ENCODE measurements around the gene TMEM255B. TPM values are rescaled to one million over a fixed set of nuclear protein-coding genes. Genes with fewer than 3 reads are reported as not detected.
"Not testable (repeated sequence)": the region's sequence is repeated elsewhere in the genome, so short reads cannot be mapped to it uniquely, and the experiment has no call there.

Gene TMEM255B
- total RNA-seq, 1 experiment from 2014 or later, result 7.7 TPM

- TF ChIP-seq, protein P1, sequence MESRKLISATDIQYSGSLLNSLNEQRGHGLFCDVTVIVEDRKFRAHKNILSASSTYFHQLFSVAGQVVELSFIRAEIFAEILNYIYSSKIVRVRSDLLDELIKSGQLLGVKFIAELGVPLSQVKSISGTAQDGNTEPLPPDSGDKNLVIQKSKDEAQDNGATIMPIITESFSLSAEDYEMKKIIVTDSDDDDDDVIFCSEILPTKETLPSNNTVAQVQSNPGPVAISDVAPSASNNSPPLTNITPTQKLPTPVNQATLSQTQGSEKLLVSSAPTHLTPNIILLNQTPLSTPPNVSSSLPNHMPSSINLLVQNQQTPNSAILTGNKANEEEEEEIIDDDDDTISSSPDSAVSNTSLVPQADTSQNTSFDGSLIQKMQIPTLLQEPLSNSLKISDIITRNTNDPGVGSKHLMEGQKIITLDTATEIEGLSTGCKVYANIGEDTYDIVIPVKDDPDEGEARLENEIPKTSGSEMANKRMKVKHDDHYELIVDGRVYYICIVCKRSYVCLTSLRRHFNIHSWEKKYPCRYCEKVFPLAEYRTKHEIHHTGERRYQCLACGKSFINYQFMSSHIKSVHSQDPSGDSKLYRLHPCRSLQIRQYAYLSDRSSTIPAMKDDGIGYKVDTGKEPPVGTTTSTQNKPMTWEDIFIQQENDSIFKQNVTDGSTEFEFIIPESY (IDR thresholded peaks at IDR 0.05; ENCODE audit: extremely low read depth, insufficient replicate concordance, low read length), result no peak
- no peak for TF ChIP-seq JUND (IDR thresholded peaks at IDR 0.05)
These were observed 34.8 kb upstream of the TMEM255B start (continued) for GRCh38 chr13:113724016-113724758.

GRCh38 chr13:113724780-113725315 is 34.2 kb upstream of the TMEM255B start:
- no peaks in the 10 kb centered on the region for H3K27me3 ChIP-seq (ENCODE audit: insufficient read depth, low read length)
- H3K9ac ChIP-seq (ENCODE audit: low read length), result no peak overlapping the region
- peak; percentile 89 for TF ChIP-seq RAD21 (IDR thresholded peaks at IDR 0.05; ENCODE audit: low read depth)
- TF ChIP-seq, protein P1 (IDR thresholded peaks at IDR 0.05; ENCODE audit: extremely low read depth, insufficient replicate concordance, low read length), result no peak
- TF ChIP-seq, protein P2, sequence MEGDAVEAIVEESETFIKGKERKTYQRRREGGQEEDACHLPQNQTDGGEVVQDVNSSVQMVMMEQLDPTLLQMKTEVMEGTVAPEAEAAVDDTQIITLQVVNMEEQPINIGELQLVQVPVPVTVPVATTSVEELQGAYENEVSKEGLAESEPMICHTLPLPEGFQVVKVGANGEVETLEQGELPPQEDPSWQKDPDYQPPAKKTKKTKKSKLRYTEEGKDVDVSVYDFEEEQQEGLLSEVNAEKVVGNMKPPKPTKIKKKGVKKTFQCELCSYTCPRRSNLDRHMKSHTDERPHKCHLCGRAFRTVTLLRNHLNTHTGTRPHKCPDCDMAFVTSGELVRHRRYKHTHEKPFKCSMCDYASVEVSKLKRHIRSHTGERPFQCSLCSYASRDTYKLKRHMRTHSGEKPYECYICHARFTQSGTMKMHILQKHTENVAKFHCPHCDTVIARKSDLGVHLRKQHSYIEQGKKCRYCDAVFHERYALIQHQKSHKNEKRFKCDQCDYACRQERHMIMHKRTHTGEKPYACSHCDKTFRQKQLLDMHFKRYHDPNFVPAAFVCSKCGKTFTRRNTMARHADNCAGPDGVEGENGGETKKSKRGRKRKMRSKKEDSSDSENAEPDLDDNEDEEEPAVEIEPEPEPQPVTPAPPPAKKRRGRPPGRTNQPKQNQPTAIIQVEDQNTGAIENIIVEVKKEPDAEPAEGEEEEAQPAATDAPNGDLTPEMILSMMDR (IDR thresholded peaks at IDR 0.05 in 2 of 3, conservative IDR thresholded peaks at IDR 0.05 in 1 of 3; ENCODE audit: borderline replicate concordance in 1 of 3, insufficient read depth in 1 of 3, low read depth in 2 of 3, low read length in 2 of 3), result peak; percentile 68 to 87 (median 77); a peak in 5 of 6 replicates
- peak overlapping the region; percentile 65 for H3K4me2 ChIP-seq (ENCODE audit: low read length)
- peak; percentile 33 for DNase-seq (ENCODE audit: low read depth, low spot score)
- H3K79me2 ChIP-seq (ENCODE audit: insufficient read depth, low read length), result no peaks in the 10 kb centered on the region
- H2AFZ ChIP-seq (ENCODE audit: low read depth, low read length, poor library complexity, severe bottlenecking), result no peak overlapping the region
- H3K4me3 ChIP-seq (replicated peaks in 1 of 2; ENCODE audit: low read depth in 1 of 2, low read length in 2 of 2), result no peak overlapping the region
- no peaks in the 10 kb centered on the region for H3K9me2 ChIP-seq (ENCODE audit: insufficient read depth)
- H3K4me1 ChIP-seq (ENCODE audit: control insufficient read depth in 1 of 2, insufficient read depth in 2 of 2, low read length in 2 of 2), result peaks cover 2 to 6% of the 10 kb centered on the region in 2 experiments; a peak in 2 of 4 replicates
- intact Hi-C loops (cut with micrococcal nuclease), result no loop called here
- ATAC-seq, result peak; percentile 100
- H3K9me3 ChIP-seq (ENCODE audit: control insufficient read depth in 1 of 2, insufficient read depth in 1 of 2, low read depth in 1 of 2, low read length in 2 of 2), result no peaks in the 10 kb centered on the region
- H3K27ac ChIP-seq (ENCODE audit: low read depth, low read length), result no peak overlapping the region
- no peaks in the 10 kb centered on the region for H4K20me1 ChIP-seq (ENCODE audit: insufficient read depth)
- CTCF ChIA-PET, result interaction anchor here (0.8 to 1.0 kb wide), 4 partner anchors 27 to 245 kb away, joined by 3 to 4 read pairs (median 3); no protein-coding TSS in a partner anchor
- BruUV-seq (replicated peaks), result no TSS peak
- H3K36me3 ChIP-seq (ENCODE audit: control insufficient read depth in 1 of 2, insufficient read depth in 2 of 2, low read length in 2 of 2), result no peaks in the 10 kb centered on the region
- POLR2A ChIA-PET, result no interaction called here
- RAD21 ChIA-PET (ENCODE audit: low non-redundant PET in 1 of 2, low total read pairs in 2 of 2, uncharacterized antibody in 2 of 2, unreplicated experiment in 2 of 2), result no interaction called here

GRCh38 chr13:113725329-113726105 is 33.5 kb upstream of the TMEM255B start:
- H3K4me1 ChIP-seq (ENCODE audit: control insufficient read depth in 1 of 2, insufficient read depth in 2 of 2, low read length in 2 of 2); H3K79me2 ChIP-seq (ENCODE audit: insufficient read depth, low read length); H4K20me1 ChIP-seq (ENCODE audit: insufficient read depth); H3K4me3 ChIP-seq (replicated peaks in 1 of 2; ENCODE audit: low read depth in 1 of 2, low read length in 2 of 2); POLR2A ChIA-PET; DNase-seq (ENCODE audit: low read depth, low spot score); H3K27me3 ChIP-seq (ENCODE audit: insufficient read depth, low read length); H2AFZ ChIP-seq (ENCODE audit: low read depth, low read length, poor library complexity, severe bottlenecking); intact Hi-C loops (cut with micrococcal nuclease); H3K27ac ChIP-seq (ENCODE audit: low read depth, low read length); RAD21 ChIA-PET (ENCODE audit: low non-redundant PET in 1 of 2, low total read pairs in 2 of 2, uncharacterized antibody in 2 of 2, unreplicated experiment in 2 of 2); H3K4me2 ChIP-seq (ENCODE audit: low read length); H3K9me3 ChIP-seq (ENCODE audit: control insufficient read depth in 1 of 2, insufficient read depth in 1 of 2, low read depth in 1 of 2, low read length in 2 of 2); H3K9ac ChIP-seq (ENCODE audit: low read length); BruUV-seq (replicated peaks); H3K36me3 ChIP-seq (ENCODE audit: control insufficient read depth in 1 of 2, insufficient read depth in 2 of 2, low read length in 2 of 2); ATAC-seq; H3K9me2 ChIP-seq (ENCODE audit: insufficient read depth): not testable (repeated sequence)
- CTCF ChIA-PET, result interaction anchor here (1.0 kb wide), 1 partner anchor 221 kb away, joined by 3 read pairs; no protein-coding TSS in a partner anchor
